Measurements from ENCODE around the gene AGPAT2.
"Not testable (repeated sequence)": the region's sequence is repeated elsewhere in the genome, so short reads cannot be mapped to it uniquely, and the experiment has no call there.

GRCh38 chr9:136704741-136705140 lies 17.5 kb upstream of the AGPAT2 start:
- TF ChIP-seq, protein P1, sequence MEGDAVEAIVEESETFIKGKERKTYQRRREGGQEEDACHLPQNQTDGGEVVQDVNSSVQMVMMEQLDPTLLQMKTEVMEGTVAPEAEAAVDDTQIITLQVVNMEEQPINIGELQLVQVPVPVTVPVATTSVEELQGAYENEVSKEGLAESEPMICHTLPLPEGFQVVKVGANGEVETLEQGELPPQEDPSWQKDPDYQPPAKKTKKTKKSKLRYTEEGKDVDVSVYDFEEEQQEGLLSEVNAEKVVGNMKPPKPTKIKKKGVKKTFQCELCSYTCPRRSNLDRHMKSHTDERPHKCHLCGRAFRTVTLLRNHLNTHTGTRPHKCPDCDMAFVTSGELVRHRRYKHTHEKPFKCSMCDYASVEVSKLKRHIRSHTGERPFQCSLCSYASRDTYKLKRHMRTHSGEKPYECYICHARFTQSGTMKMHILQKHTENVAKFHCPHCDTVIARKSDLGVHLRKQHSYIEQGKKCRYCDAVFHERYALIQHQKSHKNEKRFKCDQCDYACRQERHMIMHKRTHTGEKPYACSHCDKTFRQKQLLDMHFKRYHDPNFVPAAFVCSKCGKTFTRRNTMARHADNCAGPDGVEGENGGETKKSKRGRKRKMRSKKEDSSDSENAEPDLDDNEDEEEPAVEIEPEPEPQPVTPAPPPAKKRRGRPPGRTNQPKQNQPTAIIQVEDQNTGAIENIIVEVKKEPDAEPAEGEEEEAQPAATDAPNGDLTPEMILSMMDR (IDR thresholded peaks at IDR 0.05 in 4 of 5, conservative IDR thresholded peaks at IDR 0.05 in 1 of 5): not testable (repeated sequence)
- TF ChIP-seq POLR2A (IDR thresholded peaks at IDR 0.05): not testable (repeated sequence)
